ENCODE results near the gene LETM1. TPM values are rescaled to one million over a fixed set of nuclear protein-coding genes. Genes with fewer than 3 reads are reported as not detected.
A peak's percentile ranks its signal among the peaks of the same experiment; 100 is the strongest.

LETM1 gene
- total and polyA plus RNA-seq, 2 of the 13 experiments (the other 11 are each of a cell fraction or from before 2014, with no cell fraction given) = 9.7 to 41.6 TPM

GRCh38 chr4:1766106-1767060, 89.6 kb downstream of the LETM1 start (continued):
- TF ChIP-seq SIN3B (IDR thresholded peaks at IDR 0.05; ENCODE audit: low read length) (no peak), ZNF17 (CRISPR knock-in tag; IDR thresholded peaks at IDR 0.05) (no peak), PHF21A (CRISPR knock-in tag; IDR thresholded peaks at IDR 0.05) (peak; percentile 97), FOXC1 (CRISPR knock-in tag; IDR thresholded peaks at IDR 0.05; ENCODE audit: borderline replicate concordance) (peak; percentile 83; the same call in 1 of the 2 replicates), ZIK1 (CRISPR knock-in tag; IDR thresholded peaks at IDR 0.05; ENCODE audit: borderline replicate concordance, low read depth) (no peak), ZBTB8A (CRISPR knock-in tag; IDR thresholded peaks at IDR 0.05; ENCODE audit: borderline replicate concordance, low read depth) (no peak), KAT2B (IDR thresholded peaks at IDR 0.05; ENCODE audit: borderline replicate concordance, low read depth, low read length) (no peak), ZNF276 (CRISPR knock-in tag; IDR thresholded peaks at IDR 0.05; ENCODE audit: low read depth) (no peak), TEF (CRISPR knock-in tag; IDR thresholded peaks at IDR 0.05) (no peak), NPAS2 (CRISPR knock-in tag; IDR thresholded peaks at IDR 0.05; ENCODE audit: borderline replicate concordance) (no peak), ARNTL (CRISPR knock-in tag; IDR thresholded peaks at IDR 0.05) (no peak), NFKBIZ (CRISPR knock-in tag; IDR thresholded peaks at IDR 0.05) (peak; percentile 15; the same call in 1 of the 2 replicates), RXRB (CRISPR knock-in tag; IDR thresholded peaks at IDR 0.05; ENCODE audit: borderline replicate concordance) (peak; percentile 74), PHB2 (IDR thresholded peaks at IDR 0.05; ENCODE audit: partially characterized antibody) (no peak), FOXJ3 (CRISPR knock-in tag; IDR thresholded peaks at IDR 0.05; ENCODE audit: borderline replicate concordance) (0 out of 2 replicates have a peak, but pooled peaks have one; percentile 64)
- TF ChIP-seq, protein P1, sequence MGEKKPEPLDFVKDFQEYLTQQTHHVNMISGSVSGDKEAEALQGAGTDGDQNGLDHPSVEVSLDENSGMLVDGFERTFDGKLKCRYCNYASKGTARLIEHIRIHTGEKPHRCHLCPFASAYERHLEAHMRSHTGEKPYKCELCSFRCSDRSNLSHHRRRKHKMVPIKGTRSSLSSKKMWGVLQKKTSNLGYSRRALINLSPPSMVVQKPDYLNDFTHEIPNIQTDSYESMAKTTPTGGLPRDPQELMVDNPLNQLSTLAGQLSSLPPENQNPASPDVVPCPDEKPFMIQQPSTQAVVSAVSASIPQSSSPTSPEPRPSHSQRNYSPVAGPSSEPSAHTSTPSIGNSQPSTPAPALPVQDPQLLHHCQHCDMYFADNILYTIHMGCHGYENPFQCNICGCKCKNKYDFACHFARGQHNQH (CRISPR knock-in tag; IDR thresholded peaks at IDR 0.05) = peak; percentile 36; the same call in 1 of the 2 replicates
- TF ChIP-seq, protein P2, sequence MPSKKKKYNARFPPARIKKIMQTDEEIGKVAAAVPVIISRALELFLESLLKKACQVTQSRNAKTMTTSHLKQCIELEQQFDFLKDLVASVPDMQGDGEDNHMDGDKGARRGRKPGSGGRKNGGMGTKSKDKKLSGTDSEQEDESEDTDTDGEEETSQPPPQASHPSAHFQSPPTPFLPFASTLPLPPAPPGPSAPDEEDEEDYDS (CRISPR knock-in tag; IDR thresholded peaks at IDR 0.05) = no peak; the same call in 1 of the 2 replicates
- TF ChIP-seq, protein P3, sequence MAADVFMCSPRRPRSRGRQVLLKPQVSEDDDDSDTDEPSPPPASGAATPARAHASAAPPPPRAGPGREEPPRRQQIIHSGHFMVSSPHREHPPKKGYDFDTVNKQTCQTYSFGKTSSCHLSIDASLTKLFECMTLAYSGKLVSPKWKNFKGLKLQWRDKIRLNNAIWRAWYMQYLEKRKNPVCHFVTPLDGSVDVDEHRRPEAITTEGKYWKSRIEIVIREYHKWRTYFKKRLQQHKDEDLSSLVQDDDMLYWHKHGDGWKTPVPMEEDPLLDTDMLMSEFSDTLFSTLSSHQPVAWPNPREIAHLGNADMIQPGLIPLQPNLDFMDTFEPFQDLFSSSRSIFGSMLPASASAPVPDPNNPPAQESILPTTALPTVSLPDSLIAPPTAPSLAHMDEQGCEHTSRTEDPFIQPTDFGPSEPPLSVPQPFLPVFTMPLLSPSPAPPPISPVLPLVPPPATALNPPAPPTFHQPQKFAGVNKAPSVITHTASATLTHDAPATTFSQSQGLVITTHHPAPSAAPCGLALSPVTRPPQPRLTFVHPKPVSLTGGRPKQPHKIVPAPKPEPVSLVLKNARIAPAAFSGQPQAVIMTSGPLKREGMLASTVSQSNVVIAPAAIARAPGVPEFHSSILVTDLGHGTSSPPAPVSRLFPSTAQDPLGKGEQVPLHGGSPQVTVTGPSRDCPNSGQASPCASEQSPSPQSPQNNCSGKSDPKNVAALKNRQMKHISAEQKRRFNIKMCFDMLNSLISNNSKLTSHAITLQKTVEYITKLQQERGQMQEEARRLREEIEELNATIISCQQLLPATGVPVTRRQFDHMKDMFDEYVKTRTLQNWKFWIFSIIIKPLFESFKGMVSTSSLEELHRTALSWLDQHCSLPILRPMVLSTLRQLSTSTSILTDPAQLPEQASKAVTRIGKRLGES (CRISPR knock-in tag; IDR thresholded peaks at IDR 0.05; ENCODE audit: borderline replicate concordance) = peak; percentile 38; the same call in 1 of the 2 replicates
- TF ChIP-seq, protein P4, sequence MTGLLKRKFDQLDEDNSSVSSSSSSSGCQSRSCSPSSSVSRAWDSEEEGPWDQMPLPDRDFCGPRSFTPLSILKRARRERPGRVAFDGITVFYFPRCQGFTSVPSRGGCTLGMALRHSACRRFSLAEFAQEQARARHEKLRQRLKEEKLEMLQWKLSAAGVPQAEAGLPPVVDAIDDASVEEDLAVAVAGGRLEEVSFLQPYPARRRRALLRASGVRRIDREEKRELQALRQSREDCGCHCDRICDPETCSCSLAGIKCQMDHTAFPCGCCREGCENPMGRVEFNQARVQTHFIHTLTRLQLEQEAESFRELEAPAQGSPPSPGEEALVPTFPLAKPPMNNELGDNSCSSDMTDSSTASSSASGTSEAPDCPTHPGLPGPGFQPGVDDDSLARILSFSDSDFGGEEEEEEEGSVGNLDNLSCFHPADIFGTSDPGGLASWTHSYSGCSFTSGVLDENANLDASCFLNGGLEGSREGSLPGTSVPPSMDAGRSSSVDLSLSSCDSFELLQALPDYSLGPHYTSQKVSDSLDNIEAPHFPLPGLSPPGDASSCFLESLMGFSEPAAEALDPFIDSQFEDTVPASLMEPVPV (CRISPR knock-in tag; IDR thresholded peaks at IDR 0.05) = peak; percentile 23; the same call in 1 of the 2 replicates
